HepG2 (cell line): ENCODE measurements around the gene FAM114A1. TPM values are rescaled to one million over a fixed set of nuclear protein-coding genes. Genes with fewer than 3 reads are reported as not detected.

Experiments used
- ATAC-seq: fragments of 200-7000 bp; cut with Tn5 transposase; 3 replicates; pipeline ENCODE4 v1.9.1; 2020; ENCODE audit warnings: mild to moderate bottlenecking, moderate library complexity
- BruUV-seq: library from RNA; stranded (reverse); fragments of 400-500 nt; replicated peaks from 2 replicates; lab custom pipeline; 2021; lab: Mats Ljungman, UMichigan
- CTCF ChIA-PET: fragments of 300-600 bp; formaldehyde crosslinking; extraction: SDS; loops from one replicate; lab custom pipeline; 2021; ENCODE audit warnings: low total read pairs, inconsistent platforms, low intra/inter-chr PET ratio; lab: Yijun Ruan, JAX
- POLR2A ChIA-PET: fragments of 350-600 bp; sonication (Branson Sonifier 250); formaldehyde crosslinking; loops from one replicate; lab custom pipeline; 2020; ENCODE audit warnings: antibody characterized with exemption, inconsistent platforms; lab: Yijun Ruan, JAX
- DNase-seq: peaks from one replicate; pipeline ENCODE4 v3.0.0-alpha.2; 2015; ENCODE audit warnings: low spot score
- FAIRE-seq: peaks from 3 replicates; lab custom pipeline; 2011; peaks lifted over from hg19 to GRCh38; lab: Jason Lieb, UNC
- H2AFZ ChIP-seq: one replicate; pipeline ENCODE4 v1.6.1; 2011; ENCODE audit warnings: low read length, inconsistent platforms
- H3K27ac ChIP-seq: fragments of 300-600 bp; 3 replicates; pipeline ENCODE4 v1.8.0; 2011; ENCODE audit warnings: mixed run types, mild to moderate bottlenecking, mixed read lengths, low read length, inconsistent platforms; ENCODE audit not compliant: insufficient read depth; ENCODE audit errors: extremely low read length
- H3K27me3 ChIP-seq, 2 experiments: fragments of 200-600 bp in 1 of 2; 2 replicates in 1 of 2; 3 replicates in 1 of 2; pipeline versions ENCODE4 v1.6.0 to v1.8.0; 2011; ENCODE audit warnings: low read length in 2 of 2, mild to moderate bottlenecking in 2 of 2, moderate library complexity in 2 of 2, inconsistent platforms in 1 of 2; ENCODE audit not compliant: insufficient read depth in 2 of 2, control insufficient read depth in 1 of 2
- H3K36me3 ChIP-seq, 2 experiments: fragments of 200-600 bp in 1 of 2; replicated peaks in 1 of 2; 2 replicates in 1 of 2; 3 replicates in 1 of 2; pipeline versions ENCODE4 v1.5.1 to v1.8.0; 2011; ENCODE audit warnings: low read length in 2 of 2, inconsistent platforms in 1 of 2; ENCODE audit not compliant: insufficient read depth in 2 of 2, control insufficient read depth in 1 of 2
- H3K4me1 ChIP-seq: 2 replicates; pipeline ENCODE4 v1.5.1; 2012; ENCODE audit warnings: low read length, inconsistent platforms; ENCODE audit not compliant: insufficient read depth
- H3K4me2 ChIP-seq: 2 replicates; pipeline ENCODE4 v1.6.0; 2011; ENCODE audit warnings: low read depth, low read length, inconsistent platforms
- H3K4me3 ChIP-seq, 3 experiments: fragments of 200-600 bp in 1 of 3; sonication (generic), shearing (Covaris generic) in 1 of 3; replicated peaks in 1 of 3; 2 replicates each; pipeline ENCODE4 v1.5.1; 2011 to 2016; ENCODE audit warnings: low read length in 3 of 3, inconsistent platforms in 2 of 3, low read depth in 2 of 3, mild to moderate bottlenecking in 2 of 3, control low read depth in 1 of 3, mixed read lengths in 1 of 3; ENCODE audit not compliant: insufficient read depth in 1 of 3
- H3K79me2 ChIP-seq: one replicate; pipeline ENCODE4 v1.6.1; 2011; ENCODE audit warnings: low read length, inconsistent platforms; ENCODE audit not compliant: insufficient read depth
- H3K9ac ChIP-seq: 2 replicates; pipeline ENCODE4 v1.6.0; 2011; ENCODE audit warnings: mild to moderate bottlenecking, low read depth, low read length, inconsistent platforms; ENCODE audit not compliant: insufficient read depth
- H3K9me3 ChIP-seq: 2 replicates; pipeline ENCODE4 v1.5.1; 2012; ENCODE audit warnings: mild to moderate bottlenecking, low read length
- H4K20me1 ChIP-seq: 2 replicates; pipeline ENCODE4 v1.6.0; 2011; ENCODE audit warnings: inconsistent platforms, mild to moderate bottlenecking, low read length, moderate library complexity; ENCODE audit not compliant: insufficient read depth
- ZNF121 ChIP-seq: sonication (generic); formaldehyde crosslinking; IDR thresholded peaks from 2 replicates; pipeline ENCODE4 v1.5.0; 2020; ENCODE audit warnings: mild to moderate bottlenecking, missing genetic modification reagents
- WGBS: methylation state at CpG from one replicate; pipeline ENCODE4 v1.1.6; 2017; ENCODE audit warnings: low lambda C conversion rate; 5-methylcytosine and 5-hydroxymethylcytosine counted together
- in situ Hi-C: cut with HindIII; loops from 2 replicates; pipeline ENCODE4 v1.10.0; 2017; ENCODE audit warnings: low pct_unique_long_range_greater_than_20kb; ENCODE audit not compliant: extremely low pct_ligation_motif_present
- intact Hi-C: fragments of 100-400 bp; cut with micrococcal nuclease; formaldehyde crosslinking; loops from one replicate; pipeline ENCODE4 v1.10.0; 2022; ENCODE audit not compliant: unreplicated experiment
- microRNA counts: library from miRNA; unstranded; fragments of <30 nt; microRNA quantifications from one replicate; lab custom pipeline; 2015
- microRNA-seq: library from miRNA; unstranded; fragments of <30 nt; microRNA quantifications from one replicate; pipeline ENCODE4, GENCODE V29; 2020
- polyA plus RNA-seq, 8 experiments: library from polyadenylated mRNA; depleted of rRNA in 3 of 8; stranded (reverse) in 7 of 8; unstranded in 1 of 8; fragments of >200 nt; fragmentation: Illumina TruSeq in 4 of 8; extraction: Trizol in 4 of 8; gene quantifications; 2 replicates each; pipeline versions ENCODE4 v1.2.1 to v1.2.3, GENCODE V29; 2011 to 2016; ENCODE audit warnings: low read depth in 4 of 8, missing spikeins in 1 of 8, mixed read lengths in 1 of 8; ENCODE audit not compliant: insufficient read depth in 1 of 8
- small RNA-seq, 3 experiments: library from RNA; depleted of rRNA; stranded (forward); fragments of <200 nt; gene quantifications; one replicate each; pipeline ENCODE3, GENCODE V24; 2012; ENCODE audit warnings: low read depth in 2 of 3, low replicate concordance in 1 of 3; ENCODE audit not compliant: insufficient read length in 3 of 3, insufficient read depth in 2 of 3
- total RNA-seq, 5 experiments: library from RNA; depleted of rRNA; stranded (reverse); fragments of >200 nt; fragmentation: Illumina TruSeq; extraction: Trizol; gene quantifications; 2 replicates each; pipeline ENCODE4 v1.2.3, GENCODE V29; 2016; ENCODE audit warnings: low read depth in 1 of 5
- TF ChIP-seq, protein P1 (sequence below): sonication (generic); formaldehyde crosslinking; IDR thresholded peaks from 2 replicates; pipeline ENCODE4 v1.4.0; 2020; ENCODE audit warnings: mild to moderate bottlenecking, missing genetic modification reagents

FAM114A1 gene
- total and polyA plus RNA-seq, 2 of the 13 experiments (the other 11 are each of a cell fraction or from before 2014, with no cell fraction given): 61.0 to 76.9 TPM

DNA sequence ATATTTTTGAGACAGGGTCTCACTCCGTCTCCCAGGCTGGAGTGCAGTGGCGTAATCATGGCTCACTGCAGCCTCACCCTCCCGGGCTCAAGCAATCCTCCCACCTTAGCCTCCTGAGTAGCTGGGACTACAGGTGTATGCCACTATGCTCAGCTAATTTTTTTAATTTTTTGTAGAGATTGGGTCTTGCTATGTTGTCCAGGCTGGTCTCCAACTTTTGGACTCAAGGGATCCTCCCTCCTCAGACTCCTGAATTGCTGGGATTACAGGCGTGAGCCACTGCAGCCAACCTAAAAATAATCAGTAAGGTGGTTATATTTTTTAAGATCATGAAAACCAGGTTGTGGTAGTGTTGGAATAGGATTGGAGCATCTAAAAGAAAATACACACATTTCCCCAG, 126.5 kb downstream of the FAM114A1 start:
- no peaks in the 10 kb centered on the region for H3K4me1 ChIP-seq
- no peaks in the 10 kb centered on the region for H3K79me2 ChIP-seq
- peak overlapping the region; percentile 21; the same call in 1 of the 2 replicates for H3K4me2 ChIP-seq
- H3K9ac ChIP-seq: no peak overlapping the region
- H3K9me3 ChIP-seq: no peaks in the 10 kb centered on the region
- ATAC-seq: no peak
- no TSS peak for BruUV-seq
- 69% methylated on average over 4 of the region's 4 CpGs for WGBS
- ChIA-PET CTCF (no interaction called here), POLR2A (interaction anchor here (1.0 to 1.6 kb wide), 2 partner anchors 49 to 90 kb away, joined by 4 to 13 read pairs; no protein-coding TSS in a partner anchor)
- H3K36me3 ChIP-seq: no peaks in the 10 kb centered on the region
- in situ Hi-C loops (no loop called here), intact Hi-C loops (no loop called here)
- FAIRE-seq: no peak
- no peaks in the 10 kb centered on the region for H4K20me1 ChIP-seq
- TF ChIP-seq, protein P1, sequence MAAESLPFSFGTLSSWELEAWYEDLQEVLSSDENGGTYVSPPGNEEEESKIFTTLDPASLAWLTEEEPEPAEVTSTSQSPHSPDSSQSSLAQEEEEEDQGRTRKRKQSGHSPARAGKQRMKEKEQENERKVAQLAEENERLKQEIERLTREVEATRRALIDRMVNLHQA: no peak
- TF ChIP-seq ZNF121: peak; percentile 60; the same call in 1 of the 2 replicates
- no peak overlapping the region for H3K4me3 ChIP-seq
- no peaks in the 10 kb centered on the region for H3K27me3 ChIP-seq
- H3K27ac ChIP-seq: no peak overlapping the region
- H2AFZ ChIP-seq: no peak overlapping the region
- DNase-seq: no peak

MicroRNAs within 50 kb of the gene (microRNA counts, 767-probe panel; counts per million panel counts)
- 41,016 counts per million, percentile 25 among the panel's probes with 10 or more counts for microRNA hsa-miR-574-3p (lab: Ali Mortazavi, UCI)
- 44,571 counts per million, percentile 50 among the panel's probes with 10 or more counts for microRNA hsa-miR-574-5p (lab: Ali Mortazavi, UCI)

Small RNA genes lying within 50 kb of the gene (microRNA-seq; reads per million reads assigned to microRNA genes)
- gene MIR574: 369 reads per million, percentile 83 among the genes with 10 or more reads in this experiment

Small RNA genes lying within 50 kb of the gene (small RNA-seq; reads per million reads assigned to genes)
- 1.2 to 42.5 (median 3.9) reads per million in 3 experiments for gene MIR574

Other genes starting within 250 kb of the FAM114A1 start
- gene KLF3, start 203.6 kb upstream of the FAM114A1 start, total RNA-seq (2016; rRNA removed; fragmentation: Illumina TruSeq; extraction: Trizol): 29.1 and 45.2 TPM in 2 replicates
- gene KLF3, start 203.6 kb upstream of the FAM114A1 start, polyA plus RNA-seq (2011; rRNA removed): 32.2 and 37.8 TPM in 2 replicates
- gene TLR10, start 84.8 kb upstream of the FAM114A1 start, total RNA-seq (2016; rRNA removed; fragmentation: Illumina TruSeq; extraction: Trizol): not detected in 2 replicates
- not detected in 2 replicates for gene TLR10, start 84.8 kb upstream of the FAM114A1 start, polyA plus RNA-seq (2011; rRNA removed)
- 0.11 TPM in 1 of 2 replicates, not detected in the other for gene TLR1, start 63.0 kb upstream of the FAM114A1 start, total RNA-seq (2016; rRNA removed; fragmentation: Illumina TruSeq; extraction: Trizol)
- gene TLR1, start 63.0 kb upstream of the FAM114A1 start, polyA plus RNA-seq (2011; rRNA removed): 0.08 TPM in 2 replicates
- 0.52 and 0.71 TPM in 2 replicates for gene TLR6, start 11.0 kb upstream of the FAM114A1 start, total RNA-seq (2016; rRNA removed; fragmentation: Illumina TruSeq; extraction: Trizol)
- gene TLR6, start 11.0 kb upstream of the FAM114A1 start, polyA plus RNA-seq (2011; rRNA removed): 0.18 and 0.33 TPM in 2 replicates
- gene TMEM156, start 164.6 kb downstream of the FAM114A1 start, total RNA-seq (2016; rRNA removed; fragmentation: Illumina TruSeq; extraction: Trizol): not detected in 2 replicates
- gene TMEM156, start 164.6 kb downstream of the FAM114A1 start, polyA plus RNA-seq (2011; rRNA removed): 1.2 and 1.6 TPM in 2 replicates
- gene KLHL5, start 194.4 kb downstream of the FAM114A1 start, total RNA-seq (2016; rRNA removed; fragmentation: Illumina TruSeq; extraction: Trizol): 36.2 and 45.3 TPM in 2 replicates
- 32.6 and 38.7 TPM in 2 replicates for gene KLHL5, start 194.4 kb downstream of the FAM114A1 start, polyA plus RNA-seq (2011; rRNA removed)